ENCODE measurements around the gene SORCS3.
"Not testable (repeated sequence)": the region's sequence is repeated elsewhere in the genome, so short reads cannot be mapped to it uniquely, and the experiment has no call there.

The SORCS3 gene

DNA sequence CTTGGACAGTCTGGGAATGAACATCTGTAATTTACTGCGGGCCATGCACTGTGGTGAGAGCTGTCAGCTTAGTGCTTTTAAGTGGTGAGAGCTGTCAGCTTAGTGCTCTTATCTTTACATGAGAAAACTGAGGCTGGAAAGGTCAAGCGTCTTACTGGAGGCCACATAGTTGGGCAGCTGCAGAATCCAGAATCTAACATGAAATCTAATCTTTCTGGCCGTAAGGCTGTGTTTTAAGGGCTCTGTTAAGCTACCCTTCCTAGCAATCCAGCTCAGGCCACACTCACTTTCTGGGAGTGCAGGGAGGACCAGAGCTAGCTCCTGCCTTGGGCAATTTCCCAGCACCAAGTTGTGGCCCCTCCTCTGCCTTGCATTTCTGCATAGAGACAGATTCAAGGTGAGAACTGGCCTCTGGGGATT lies 70.2 kb downstream of the SORCS3 start:
- Histone ChIP-seq H3K27me3 (ENCODE audit: insufficient read depth, poor library complexity, severe bottlenecking) (no peaks in the 10 kb centered on the region), H3K27ac (replicated peaks) (no peak overlapping the region; the same call in 1 of the 2 replicates), H3K4me3 (replicated peaks; ENCODE audit: insufficient read depth, low read length) (no peak overlapping the region)
- no peak for DNase-seq (ENCODE audit: low read depth in 1 of 2, low spot score in 1 of 2)
- TF ChIP-seq REST (IDR thresholded peaks at IDR 0.05; ENCODE audit: insufficient replicate concordance, low read depth): no peak
- no peak for TF ChIP-seq SPI1 (IDR thresholded peaks at IDR 0.05; ENCODE audit: borderline replicate concordance, low read depth)
- no peak for TF ChIP-seq CTCF (IDR thresholded peaks at IDR 0.05; ENCODE audit: insufficient read depth, low read length)
- no peak for TF ChIP-seq POLR2AphosphoS5 (IDR thresholded peaks at IDR 0.05; ENCODE audit: low read depth)

DNA sequence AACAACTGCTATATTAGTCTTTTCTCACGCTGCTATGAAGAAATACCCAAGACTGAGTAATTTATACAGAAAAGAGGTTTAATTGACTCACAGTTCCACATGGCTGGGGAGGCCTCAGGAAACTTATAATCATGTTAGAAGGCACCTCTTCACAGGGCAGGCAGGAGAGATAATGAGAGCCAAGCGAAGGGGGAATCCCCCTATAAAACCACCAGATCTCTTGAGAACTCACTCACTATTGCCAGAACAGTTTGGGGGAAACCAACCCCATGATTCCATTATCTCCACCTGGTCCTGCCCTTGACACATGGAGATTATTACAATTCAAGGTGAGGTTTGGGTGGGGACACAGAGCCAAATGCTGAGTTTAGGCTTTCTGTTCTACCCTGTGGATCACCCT lies 89.5 kb downstream of the SORCS3 start:
- not testable (repeated sequence) for DNase-seq (ENCODE audit: low read depth in 1 of 2, low spot score in 1 of 2); H3K27ac ChIP-seq (replicated peaks); H3K4me3 ChIP-seq (replicated peaks; ENCODE audit: insufficient read depth, low read length); H3K27me3 ChIP-seq (ENCODE audit: insufficient read depth, poor library complexity, severe bottlenecking)

DNA sequence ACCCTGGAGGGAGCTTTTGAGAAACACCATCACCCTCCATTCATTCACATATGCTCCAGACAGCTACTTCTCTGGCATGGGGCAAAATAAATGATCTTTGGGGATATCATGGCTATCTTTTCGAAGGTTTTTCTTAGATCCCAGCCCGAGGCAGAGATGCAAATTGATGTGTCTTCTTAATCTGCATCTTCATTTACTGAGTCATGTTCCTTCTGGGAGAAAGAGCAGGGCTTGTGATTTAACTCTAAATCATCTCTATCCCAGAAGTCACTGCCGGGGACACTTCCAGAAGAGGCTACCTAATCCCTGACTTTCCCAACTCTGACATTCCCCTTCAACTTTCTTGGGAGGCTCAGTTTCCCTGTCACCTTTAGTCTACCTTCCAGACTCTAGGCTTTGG lies 90.1 kb downstream of the SORCS3 start:
- no peak for TF ChIP-seq CTCF (IDR thresholded peaks at IDR 0.05; ENCODE audit: insufficient read depth, low read length)
- no peak for TF ChIP-seq SPI1 (IDR thresholded peaks at IDR 0.05; ENCODE audit: borderline replicate concordance, low read depth)
- TF ChIP-seq GABPA (IDR thresholded peaks at IDR 0.05; ENCODE audit: low read depth): no peak
- TF ChIP-seq REST (IDR thresholded peaks at IDR 0.05; ENCODE audit: insufficient replicate concordance, low read depth): no peak
- TF ChIP-seq POLR2AphosphoS5 (IDR thresholded peaks at IDR 0.05; ENCODE audit: low read depth): no peak
- no peak for DNase-seq (ENCODE audit: low read depth in 1 of 2, low spot score in 1 of 2)
- Histone ChIP-seq H3K27ac (replicated peaks) (no peak overlapping the region), H3K4me3 (replicated peaks; ENCODE audit: insufficient read depth, low read length) (no peak overlapping the region), H3K27me3 (ENCODE audit: insufficient read depth, poor library complexity, severe bottlenecking) (peaks cover 10% of the 10 kb centered on the region)

GRCh38 chr10:104732222-104732621 lies 91.1 kb downstream of the SORCS3 start:
- peaks cover 10% of the 10 kb centered on the region for H3K27me3 ChIP-seq (ENCODE audit: insufficient read depth, poor library complexity, severe bottlenecking)
- no peak overlapping the region for H3K27ac ChIP-seq (replicated peaks)
- H3K4me3 ChIP-seq (replicated peaks; ENCODE audit: insufficient read depth, low read length): no peak overlapping the region
- DNase-seq (ENCODE audit: low read depth in 1 of 2, low spot score in 1 of 2): no peak
- TF ChIP-seq CTCF (IDR thresholded peaks at IDR 0.05; ENCODE audit: insufficient read depth, low read length): no peak
- no peak for TF ChIP-seq GABPA (IDR thresholded peaks at IDR 0.05; ENCODE audit: low read depth)
- no peak for TF ChIP-seq SPI1 (IDR thresholded peaks at IDR 0.05; ENCODE audit: borderline replicate concordance, low read depth)
- TF ChIP-seq POLR2AphosphoS5 (IDR thresholded peaks at IDR 0.05; ENCODE audit: low read depth): no peak
- no peak for TF ChIP-seq REST (IDR thresholded peaks at IDR 0.05; ENCODE audit: insufficient replicate concordance, low read depth)

All from HL-60 (cell line).